Stimulated activated CD4-positive, alpha-beta T cell treated with anti-CD3 and anti-CD28 coated beads, Interleukin-12 subunit alpha, Interleukin-12 subunit beta, amount 100 ng/mL, for 48 hours (primary cell): Measurements from ENCODE around the gene SLC7A1.
A peak's percentile ranks its signal among the peaks of the same experiment; 100 is the strongest.
"Not testable (repeated sequence)": the region's sequence is repeated elsewhere in the genome, so short reads cannot be mapped to it uniquely, and the experiment has no call there.

Experiments
- DNase-seq, 3 donors: peaks; one replicate each; pipeline ENCODE4 v3.0.0-alpha.2; 2020; ENCODE audit warnings: low read depth in 2 of 3, low spot score in 1 of 3

The SLC7A1 gene

DNA sequence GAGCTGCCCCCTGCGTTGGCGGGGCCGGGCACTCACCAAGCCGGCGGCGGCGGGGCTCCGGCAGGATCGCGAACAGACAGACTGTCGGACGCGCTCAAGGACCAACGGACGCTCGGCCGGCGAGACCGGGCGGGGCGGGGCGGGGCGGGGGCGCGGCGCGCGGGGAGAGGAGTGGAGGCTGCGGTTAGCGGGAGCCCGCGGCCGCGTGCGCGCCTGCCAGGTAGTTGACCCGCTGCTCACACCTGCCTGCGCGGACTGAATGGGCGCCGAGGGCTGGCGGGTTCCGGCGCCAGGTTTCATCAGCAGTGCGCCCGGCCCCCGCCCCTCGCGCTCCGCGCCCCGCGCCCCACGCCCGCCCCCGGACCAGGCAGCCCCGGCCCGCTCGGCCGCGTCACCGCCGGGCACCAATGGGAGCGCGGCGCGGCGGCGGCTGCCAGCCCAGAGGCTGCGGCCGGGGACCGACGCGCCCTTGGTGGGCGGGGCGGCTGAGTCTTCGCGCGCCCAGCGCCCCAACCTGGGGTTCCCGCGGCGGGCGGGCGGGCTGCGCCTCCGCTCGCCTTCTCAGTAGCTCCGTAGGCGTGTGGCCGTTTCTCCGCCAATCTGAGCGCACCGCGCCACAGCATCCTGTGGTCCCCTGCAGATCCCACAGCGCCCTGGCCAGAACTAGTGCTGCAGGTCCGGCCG lies at the start of gene SLC7A1:
Gene SLC7A1, minus strand, starts transcription at position 309 of the 684 bp plus-strand sequence. CDS start 59,500 bp downstream, outside the sequence.
- DNase-seq = peak; percentile 60 to 80 (median 69)

GRCh38 chr13:29640665-29641064 lies 45.2 kb upstream of the SLC7A1 start:
- DNase-seq = no peak

GRCh38 chr13:29636831-29637230 lies 41.3 kb upstream of the SLC7A1 start:
- not testable (repeated sequence) for DNase-seq

DNA sequence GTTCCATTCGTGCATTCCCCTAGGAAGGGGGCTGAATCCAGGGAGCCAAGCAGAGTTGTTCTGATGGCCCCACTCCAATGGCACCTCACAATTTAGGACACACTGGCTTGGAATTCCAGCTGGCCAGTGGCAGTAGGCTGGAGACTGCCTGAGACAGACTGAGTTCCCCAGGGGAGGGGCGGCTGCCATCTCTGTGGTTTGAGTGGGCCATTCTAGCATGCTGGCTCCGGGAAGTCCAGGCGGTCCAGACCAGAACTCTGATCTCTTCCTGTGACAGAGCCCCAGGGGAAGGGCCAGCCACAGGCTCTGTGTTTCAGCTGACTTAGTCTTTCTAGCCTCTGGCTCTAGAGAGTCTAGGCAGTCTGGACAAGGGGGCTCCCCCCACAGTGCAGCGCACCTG lies 29.5 kb upstream of the SLC7A1 start:
- no peak for DNase-seq

GRCh38 chr13:29621841-29622240 lies 26.4 kb upstream of the SLC7A1 start:
- DNase-seq = no peak

- no peak for DNase-seq
Observed at GRCh38 chr13:29621051-29621800, 25.7 kb upstream of the SLC7A1 start.

DNA sequence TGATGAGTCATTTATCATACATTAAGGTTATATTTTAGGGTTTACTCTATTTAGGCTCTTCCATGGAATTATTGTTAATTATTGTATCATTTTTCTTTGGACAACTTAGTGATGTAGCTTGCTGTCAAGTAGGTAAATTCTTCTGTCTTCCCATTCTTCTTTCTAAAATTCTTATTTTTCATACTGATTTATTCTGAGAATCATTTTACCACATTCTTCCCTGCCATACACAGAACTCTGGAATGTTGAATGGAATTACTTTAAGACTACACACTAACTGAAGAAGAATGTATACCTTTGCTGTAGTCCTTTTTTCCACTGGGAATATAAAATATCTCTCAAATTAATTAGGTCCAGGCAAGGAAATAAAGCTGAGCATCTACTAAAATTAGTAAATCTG lies 24.5 kb upstream of the SLC7A1 start:
- DNase-seq = no peak

DNA sequence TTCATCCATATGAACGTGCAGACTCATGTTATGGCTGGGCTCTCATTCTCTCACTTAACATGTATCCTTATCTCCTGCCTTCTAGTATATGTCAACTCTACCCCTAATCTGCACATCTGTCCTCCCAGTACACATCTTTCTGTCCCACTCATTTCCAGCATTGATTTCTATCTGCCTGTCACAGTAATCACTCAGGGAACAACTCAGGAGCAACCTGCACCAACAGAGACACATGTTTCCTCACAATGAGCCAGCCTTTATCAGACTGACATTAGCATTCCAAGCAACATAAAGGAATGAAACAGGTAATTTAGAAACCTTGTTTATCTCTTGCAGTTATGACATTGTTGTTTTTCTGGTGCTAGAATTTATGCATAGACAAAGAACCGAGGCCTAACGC lies 17.6 kb upstream of the SLC7A1 start:
- DNase-seq = no peak

DNA sequence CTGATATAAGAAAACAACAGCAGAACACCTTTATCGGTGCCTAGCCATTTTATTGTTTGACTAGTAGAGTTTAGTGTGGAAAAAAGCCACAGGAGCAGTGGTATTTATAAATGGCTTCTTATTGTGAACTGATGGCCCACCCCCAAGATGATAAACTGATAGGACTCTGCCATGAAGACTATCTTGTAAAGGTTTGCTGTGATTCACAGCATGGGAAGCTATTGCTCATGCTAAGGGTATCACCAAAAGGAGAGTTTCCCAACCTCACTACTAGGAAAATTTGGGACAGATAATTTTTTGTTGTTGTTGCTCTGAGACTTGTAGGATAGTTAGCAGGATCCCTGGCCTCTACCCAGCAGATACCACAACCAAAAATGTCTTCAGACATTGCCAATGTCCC lies 12.0 kb upstream of the SLC7A1 start:
- no peak for DNase-seq

GRCh38 chr13:29605860-29606526 lies 10.5 kb upstream of the SLC7A1 start:
- no peak for DNase-seq

DNA sequence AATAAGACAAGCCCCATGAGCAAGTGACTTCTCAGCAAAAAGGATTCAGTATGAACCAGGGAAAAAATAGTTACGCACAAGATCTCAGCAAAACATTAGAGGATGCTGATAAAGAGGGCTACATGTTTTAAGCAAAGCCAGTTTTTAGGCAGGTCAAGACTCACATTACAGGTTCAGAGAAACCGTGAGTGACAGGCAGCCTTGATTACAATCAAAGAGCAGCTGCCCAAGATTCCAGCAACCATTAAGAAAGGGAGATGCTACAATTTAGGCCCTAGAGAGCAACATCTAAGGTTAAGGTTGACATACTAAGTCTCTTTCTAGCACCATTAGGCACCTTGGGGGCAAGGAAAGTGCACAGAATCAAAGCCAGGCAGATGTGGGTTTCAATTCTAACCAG lies 2.8 kb upstream of the SLC7A1 start:
- DNase-seq = no peak

DNA sequence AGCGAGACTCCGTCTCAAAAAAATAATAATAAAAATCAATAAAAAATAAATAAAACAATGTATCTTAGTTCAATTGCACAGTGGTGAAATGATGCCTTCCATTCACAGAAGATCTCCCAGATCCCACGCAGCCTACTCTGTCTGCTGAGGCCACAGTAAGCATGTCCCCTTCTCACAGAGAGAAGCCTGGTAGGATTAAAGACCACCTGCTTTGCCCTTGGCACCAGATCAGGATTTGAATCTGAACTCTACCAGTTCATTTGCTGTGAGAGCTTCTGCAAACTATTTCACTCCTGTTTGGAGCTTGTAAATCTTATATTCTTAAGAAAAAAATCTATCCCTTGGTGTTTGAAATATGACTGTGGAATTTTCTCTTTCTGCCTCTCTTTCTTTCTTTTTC lies 2.2 kb upstream of the SLC7A1 start:
- no peak for DNase-seq

DNA sequence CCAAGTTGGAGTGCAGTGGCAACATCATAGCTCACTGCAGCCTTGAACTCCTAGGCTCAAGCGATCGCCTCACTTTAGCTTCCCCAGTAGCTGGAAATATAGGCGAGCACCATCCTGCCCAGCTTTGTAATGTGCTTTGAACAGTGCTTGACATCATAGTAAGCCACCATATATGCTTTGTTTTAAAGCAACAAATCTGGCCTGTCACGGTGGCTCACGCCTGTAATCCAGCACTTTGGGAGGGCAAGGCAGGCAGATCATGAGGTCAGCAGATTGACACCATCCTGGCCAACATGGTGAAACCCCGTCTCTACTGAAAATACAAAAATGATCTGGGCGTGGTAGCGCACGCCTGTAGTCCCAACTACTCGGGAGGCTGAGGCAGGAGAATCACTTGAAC lies 1.8 kb upstream of the SLC7A1 start:
- no peak for DNase-seq

DNA sequence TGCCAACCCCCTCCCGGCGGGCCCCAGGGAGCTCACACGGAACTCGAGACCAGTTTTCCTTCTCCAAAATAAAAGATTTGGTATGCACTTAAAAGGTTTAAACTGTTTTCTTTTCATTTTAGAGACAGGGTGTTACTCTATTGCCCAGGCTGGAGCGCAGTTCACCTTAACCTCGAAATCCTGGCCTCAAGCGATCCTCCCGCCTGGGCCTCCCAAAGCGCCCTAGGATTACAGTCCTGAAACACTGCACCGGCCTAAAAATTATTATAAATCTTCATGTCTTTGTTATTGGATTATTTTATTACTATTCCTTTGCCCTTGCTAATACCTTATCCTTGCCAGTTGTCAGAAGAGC lies 553 bp upstream of the SLC7A1 start:
- peak in 1 of 3 donors; percentile 4 for DNase-seq

DNA sequence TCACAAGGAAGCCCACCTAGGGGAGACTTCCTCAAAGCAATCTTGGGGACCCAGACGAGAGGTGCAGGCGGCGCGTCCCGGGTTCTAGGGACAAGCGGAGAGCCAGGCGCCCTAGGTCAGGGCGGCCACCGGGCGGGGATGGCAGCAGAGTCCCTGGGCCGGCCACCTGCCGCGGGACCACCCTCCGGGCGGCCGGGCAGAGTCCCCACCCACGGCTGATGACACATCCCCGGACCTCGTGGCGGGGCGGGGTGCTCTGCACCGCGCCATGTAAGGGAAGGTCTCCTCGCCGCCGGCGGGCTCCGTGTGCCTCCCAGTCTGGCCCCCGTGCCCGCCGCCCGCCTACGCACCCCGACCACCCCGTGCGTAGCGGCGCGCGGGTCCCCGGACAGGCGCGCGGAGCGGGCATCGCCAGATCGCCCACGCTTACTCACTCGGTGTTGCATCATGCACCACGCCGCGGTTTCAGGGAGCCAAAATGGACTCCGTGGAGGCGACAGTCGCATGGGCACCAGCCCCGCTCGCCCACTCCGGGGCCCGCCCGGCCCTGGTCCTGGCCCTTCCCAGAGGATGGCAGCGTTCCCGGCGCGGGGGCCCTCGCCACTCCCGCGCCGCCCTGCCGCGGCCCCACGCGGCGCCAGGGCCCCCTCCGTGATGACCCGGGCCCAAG lies 643 bp downstream of the SLC7A1 start:
- DNase-seq = peak; percentile 64 to 67 (median 67)

- peak; percentile 28 to 32 (median 31) for DNase-seq
Observed at GRCh38 chr13:29594303-29594709, 1.2 kb downstream of the SLC7A1 start.

- DNase-seq = no peak
Observed at GRCh38 chr13:29593605-29594297, 1.7 kb downstream of the SLC7A1 start.

DNA sequence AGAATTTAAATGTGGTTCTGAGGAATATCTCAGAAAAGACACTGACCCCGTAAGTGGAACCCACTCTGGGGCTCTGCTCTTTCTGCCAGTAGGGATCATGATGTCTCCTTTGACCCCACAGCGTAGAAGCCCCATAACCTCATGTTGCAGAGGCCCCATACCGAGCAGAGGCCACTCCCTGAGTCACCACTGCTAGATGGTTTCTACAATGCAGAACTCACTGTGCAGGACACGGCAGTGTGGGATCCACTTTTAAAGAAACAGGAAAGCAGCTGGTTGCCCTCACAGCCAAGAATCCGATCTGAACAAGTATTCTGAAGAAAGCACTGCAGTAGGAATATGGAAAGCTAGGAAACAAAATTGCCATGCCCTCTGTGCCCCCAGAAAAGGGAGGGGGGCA lies 4.2 kb downstream of the SLC7A1 start:
- DNase-seq = no peak

DNA sequence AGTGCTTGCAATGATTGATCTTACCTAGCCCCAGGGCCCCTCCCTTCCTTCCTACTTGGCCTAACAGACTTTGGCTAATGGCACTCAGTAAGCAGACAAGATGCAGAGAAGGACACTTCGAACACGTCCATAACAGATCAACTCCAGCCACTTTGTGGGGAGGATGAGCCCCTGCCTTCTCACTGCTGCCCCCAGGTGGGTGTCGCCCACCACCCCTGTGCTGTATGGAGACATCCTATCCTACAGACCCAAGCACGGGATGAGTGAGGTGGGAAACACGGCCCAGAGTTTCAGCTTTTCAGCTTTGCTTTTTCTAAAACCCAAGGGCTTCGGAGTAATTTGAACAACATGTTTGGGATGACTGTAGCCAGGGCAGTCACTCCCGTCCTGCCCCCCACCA lies 5.5 kb downstream of the SLC7A1 start:
- DNase-seq = no peak

- no peak for DNase-seq
Observed at GRCh38 chr13:29589234-29589633, 6.3 kb downstream of the SLC7A1 start.

- no peak for DNase-seq
Observed at GRCh38 chr13:29587645-29588044, 7.8 kb downstream of the SLC7A1 start.
